Activated naive CD8-positive, alpha-beta T cell treated with anti-CD3 and anti-CD28 coated beads, Interleukin-2, amount 10 ng/mL, durations not matched to agents 7 days and 5 days (primary cell): ENCODE data around the gene MT4. TPM values are rescaled to one million over a fixed set of nuclear protein-coding genes. Genes with fewer than 3 reads are reported as not detected.

ENCODE experiments used
- ATAC-seq: fragments of 150-1000 bp; cut with Tn5 transposase; one replicate; pipeline ENCODE4 v1.10.0; 2021; ENCODE audit warnings: low read depth, moderate library complexity
- POLR2A ChIA-PET: fragments of 350-600 bp; sonication (Branson Sonifier 250); formaldehyde crosslinking; loops from one replicate; lab custom pipeline; 2021; ENCODE audit warnings: antibody characterized with exemption; lab: Charles Lee
- DNase-seq: peaks from one replicate; pipeline ENCODE4 v3.0.0; 2021
- H3K27ac Mint-ChIP-seq: one replicate; pipeline ENCODE4 v1.8.0; 2022; ENCODE audit warnings: mild to moderate bottlenecking, mixed read lengths
- H3K27me3 Mint-ChIP-seq: one replicate; pipeline ENCODE4 v1.8.0; 2022; ENCODE audit warnings: mild to moderate bottlenecking, moderate library complexity, mixed read lengths
- H3K36me3 Mint-ChIP-seq: one replicate; pipeline ENCODE4 v1.8.0; 2021; ENCODE audit warnings: mild to moderate bottlenecking, mixed read lengths
- H3K4me1 Mint-ChIP-seq: one replicate; pipeline ENCODE4 v1.8.0; 2021; ENCODE audit warnings: mixed read lengths
- H3K4me3 Mint-ChIP-seq: one replicate; pipeline ENCODE4 v1.8.0; 2022; ENCODE audit warnings: mild to moderate bottlenecking, moderate library complexity, mixed read lengths
- H3K9me3 Mint-ChIP-seq: one replicate; pipeline ENCODE4 v1.8.0; 2021; ENCODE audit warnings: mixed read lengths
- total RNA-seq, 2 experiments: library from RNA; stranded (reverse); gene quantifications; one replicate each; pipeline ENCODE4 v1.2.3, GENCODE V29; 2021

Gene MT4
- not detected for total RNA-seq

- DNase-seq (no peak), ATAC-seq (no peak)
- H3K9me3 Mint-ChIP-seq, result no peaks in the 10 kb centered on the region
- H3K27ac Mint-ChIP-seq, result no peak within 1 kb of the TSS
- no peaks in the 10 kb centered on the region for H3K36me3 Mint-ChIP-seq
- POLR2A ChIA-PET, result no interaction called here
- no peak within 1 kb of the TSS for H3K4me3 Mint-ChIP-seq
- peaks cover 6% of the 10 kb centered on the region for H3K4me1 Mint-ChIP-seq
- peaks cover 16% of the 10 kb centered on the region for H3K27me3 Mint-ChIP-seq
These were observed at the start of gene MT4 for GRCh38 chr16:56564793-56565477. Gene MT4, plus strand, starts transcription at chr16:56565073. Its CDS starts 56 bp downstream, at chr16:56565129.

- POLR2A ChIA-PET, result no interaction called here
- no peak for DNase-seq
- ATAC-seq, result no peak
- H3K4me3 Mint-ChIP-seq, result no peak overlapping the region
- H3K27me3 Mint-ChIP-seq, result no peaks in the 10 kb centered on the region
- H3K27ac Mint-ChIP-seq, result no peak overlapping the region
- peaks cover 3% of the 10 kb centered on the region for H3K36me3 Mint-ChIP-seq
- H3K4me1 Mint-ChIP-seq, result peaks cover 16% of the 10 kb centered on the region
- no peaks in the 10 kb centered on the region for H3K9me3 Mint-ChIP-seq
These were observed 49.2 kb upstream of the MT4 start for GRCh38 chr16:56515665-56516064.

GRCh38 chr16:56517206-56517605, 47.7 kb upstream of the MT4 start:
- H3K27ac Mint-ChIP-seq, result no peak overlapping the region
- no peak overlapping the region for H3K4me3 Mint-ChIP-seq
- peaks cover 21% of the 10 kb centered on the region for H3K4me1 Mint-ChIP-seq
- DNase-seq (no peak), ATAC-seq (no peak)
- peaks cover 2% of the 10 kb centered on the region for H3K36me3 Mint-ChIP-seq
- H3K27me3 Mint-ChIP-seq, result no peaks in the 10 kb centered on the region
- POLR2A ChIA-PET, result no interaction called here
- no peaks in the 10 kb centered on the region for H3K9me3 Mint-ChIP-seq

GRCh38 chr16:56518425-56518824, 46.4 kb upstream of the MT4 start:
- Mint-ChIP-seq H3K4me3 (peak overlapping the region; percentile 54), H3K4me1 (peaks cover 18% of the 10 kb centered on the region), H3K36me3 (no peaks in the 10 kb centered on the region), H3K9me3 (no peaks in the 10 kb centered on the region), H3K27ac (no peak overlapping the region), H3K27me3 (no peaks in the 10 kb centered on the region)
- POLR2A ChIA-PET, result interaction anchor here (0.7 kb wide), 1 partner anchor 158 kb away, joined by 3 read pairs; no protein-coding TSS in a partner anchor
- DNase-seq (no peak), ATAC-seq (no peak)

- H3K27me3 Mint-ChIP-seq, result no peaks in the 10 kb centered on the region
- H3K27ac Mint-ChIP-seq, result peak within 1 kb of the TSS; percentile 17
- peak; percentile 87 for DNase-seq
- H3K9me3 Mint-ChIP-seq, result no peaks in the 10 kb centered on the region
- peak; percentile 79 for ATAC-seq
- H3K36me3 Mint-ChIP-seq, result no peaks in the 10 kb centered on the region
- POLR2A ChIA-PET, result interaction anchor here (0.5 to 1.7 kb wide), 5 partner anchors 28 to 1813 kb away, joined by 3 to 4 read pairs (median 3); partner anchors contain the start of gene MT2A
- peak within 1 kb of the TSS; percentile 77 for H3K4me3 Mint-ChIP-seq
- H3K4me1 Mint-ChIP-seq, result peaks cover 16% of the 10 kb centered on the region
These were observed 45.2 kb upstream of the MT4 start, which contains the start of gene BBS2 for GRCh38 chr16:56519459-56520250. Gene BBS2, minus strand, starts transcription at chr16:56520024. Its CDS starts 162 bp downstream, at chr16:56519862.

- POLR2A ChIA-PET, result interaction anchor here (0.6 to 1.7 kb wide), 2 partner anchors 27 to 80 kb away, joined by 3 to 4 read pairs; no protein-coding TSS in a partner anchor
- Mint-ChIP-seq H3K36me3 (no peaks in the 10 kb centered on the region), H3K4me3 (peak overlapping the region; percentile 77), H3K9me3 (no peaks in the 10 kb centered on the region), H3K27ac (peak overlapping the region; percentile 8), H3K4me1 (peaks cover 16% of the 10 kb centered on the region), H3K27me3 (no peaks in the 10 kb centered on the region)
- no peak for DNase-seq
- peak; percentile 8 for ATAC-seq
These were observed 44.7 kb upstream of the MT4 start for GRCh38 chr16:56520251-56520577.

GRCh38 chr16:56525236-56525635, 39.6 kb upstream of the MT4 start:
- Mint-ChIP-seq H3K27me3 (peaks cover 20% of the 10 kb centered on the region), H3K9me3 (no peaks in the 10 kb centered on the region), H3K36me3 (no peaks in the 10 kb centered on the region), H3K4me1 (peaks cover 10% of the 10 kb centered on the region), H3K4me3 (no peak overlapping the region), H3K27ac (no peak overlapping the region)
- ATAC-seq (no peak), DNase-seq (no peak)
- POLR2A ChIA-PET, result interaction anchor here (0.7 kb wide), 1 partner anchor 20 kb away, joined by 3 read pairs; no protein-coding TSS in a partner anchor

- POLR2A ChIA-PET, result no interaction called here
- no peaks in the 10 kb centered on the region for H3K36me3 Mint-ChIP-seq
- peaks cover 31% of the 10 kb centered on the region for H3K27me3 Mint-ChIP-seq
- no peaks in the 10 kb centered on the region for H3K9me3 Mint-ChIP-seq
- ATAC-seq (no peak), DNase-seq (no peak)
- H3K4me3 Mint-ChIP-seq, result no peak overlapping the region
- H3K27ac Mint-ChIP-seq, result no peak overlapping the region
- H3K4me1 Mint-ChIP-seq, result no peaks in the 10 kb centered on the region
These were observed 34.0 kb upstream of the MT4 start for GRCh38 chr16:56530872-56531271.

GRCh38 chr16:56532714-56533113, 32.2 kb upstream of the MT4 start:
- Mint-ChIP-seq H3K9me3 (no peaks in the 10 kb centered on the region), H3K27me3 (peaks cover 27% of the 10 kb centered on the region), H3K4me3 (no peak overlapping the region), H3K4me1 (no peaks in the 10 kb centered on the region), H3K27ac (no peak overlapping the region), H3K36me3 (no peaks in the 10 kb centered on the region)
- POLR2A ChIA-PET, result no interaction called here
- DNase-seq, result no peak
- no peak for ATAC-seq

- Mint-ChIP-seq H3K27ac (no peak overlapping the region), H3K27me3 (peaks cover 24% of the 10 kb centered on the region), H3K9me3 (no peaks in the 10 kb centered on the region), H3K4me1 (no peaks in the 10 kb centered on the region), H3K36me3 (no peaks in the 10 kb centered on the region), H3K4me3 (no peak overlapping the region)
- ATAC-seq, result no peak
- DNase-seq, result no peak
- POLR2A ChIA-PET, result interaction anchor here (0.6 kb wide), 1 partner anchor 41 kb away, joined by 4 read pairs; no protein-coding TSS in a partner anchor
These were observed 30.0 kb upstream of the MT4 start for GRCh38 chr16:56534847-56535383.

GRCh38 chr16:56538331-56538730, 26.5 kb upstream of the MT4 start:
- POLR2A ChIA-PET, result no interaction called here
- Mint-ChIP-seq H3K4me3 (no peak overlapping the region), H3K9me3 (no peaks in the 10 kb centered on the region), H3K36me3 (no peaks in the 10 kb centered on the region), H3K4me1 (no peaks in the 10 kb centered on the region), H3K27ac (no peak overlapping the region), H3K27me3 (peaks cover 20% of the 10 kb centered on the region)
- ATAC-seq (no peak), DNase-seq (no peak)

GRCh38 chr16:56539656-56540055, 25.2 kb upstream of the MT4 start:
- H3K27ac Mint-ChIP-seq, result no peak overlapping the region
- POLR2A ChIA-PET, result no interaction called here
- H3K27me3 Mint-ChIP-seq, result peaks cover 20% of the 10 kb centered on the region
- ATAC-seq, result no peak
- DNase-seq, result no peak
- no peak overlapping the region for H3K4me3 Mint-ChIP-seq
- no peaks in the 10 kb centered on the region for H3K4me1 Mint-ChIP-seq
- H3K36me3 Mint-ChIP-seq, result no peaks in the 10 kb centered on the region
- no peaks in the 10 kb centered on the region for H3K9me3 Mint-ChIP-seq

- no peaks in the 10 kb centered on the region for H3K9me3 Mint-ChIP-seq
- POLR2A ChIA-PET, result no interaction called here
- no peaks in the 10 kb centered on the region for H3K36me3 Mint-ChIP-seq
- no peaks in the 10 kb centered on the region for H3K4me1 Mint-ChIP-seq
- no peak overlapping the region for H3K27ac Mint-ChIP-seq
- H3K27me3 Mint-ChIP-seq, result peaks cover 14% of the 10 kb centered on the region
- no peak overlapping the region for H3K4me3 Mint-ChIP-seq
- DNase-seq, result no peak
- no peak for ATAC-seq
These were observed 22.8 kb upstream of the MT4 start for GRCh38 chr16:56542039-56542438.
